ENCODE results near the gene NTRK3.
"Not testable (repeated sequence)": the region's sequence is repeated elsewhere in the genome, so short reads cannot be mapped to it uniquely, and the experiment has no call there.

The NTRK3 gene

DNA sequence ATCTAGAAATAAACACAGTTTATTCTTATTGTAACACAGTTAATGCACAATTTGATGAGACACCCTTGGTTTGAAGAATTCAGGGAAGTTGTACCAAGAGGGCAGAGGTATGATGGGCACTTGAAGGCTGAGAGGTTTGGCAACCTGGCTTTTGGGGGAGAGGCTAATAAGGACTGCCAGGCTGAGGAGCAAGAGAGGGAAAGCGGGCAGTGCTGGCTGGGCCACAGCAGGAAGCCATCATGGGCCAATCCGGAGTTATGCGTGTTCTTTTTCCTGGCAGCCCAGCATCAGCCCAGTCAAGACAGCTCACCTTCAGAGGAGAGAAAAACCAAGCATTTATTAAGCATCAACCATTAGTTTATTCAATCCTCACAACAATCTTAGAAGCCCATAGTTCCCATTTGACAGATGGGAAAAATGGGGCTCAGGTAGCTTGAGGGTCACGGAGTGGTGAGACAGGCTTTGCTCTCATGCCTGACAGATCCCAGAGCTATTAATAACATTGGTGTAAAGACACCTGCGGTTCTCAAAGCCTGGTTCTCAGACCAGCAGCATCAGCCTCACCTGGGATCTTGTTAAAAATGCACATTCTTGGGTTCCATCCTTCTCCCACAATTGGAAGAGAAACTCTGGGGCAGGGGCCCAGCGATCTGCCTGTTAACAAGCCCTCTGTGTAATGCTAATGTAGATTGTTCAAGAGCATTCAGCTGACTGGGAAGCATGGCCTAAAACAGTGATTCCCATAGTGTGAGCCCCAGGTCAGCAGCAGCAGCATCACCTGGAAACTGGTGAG lies 183.7 kb downstream of the NTRK3 start:
- no peak for DNase-seq (ENCODE audit: low spot score)

DNA sequence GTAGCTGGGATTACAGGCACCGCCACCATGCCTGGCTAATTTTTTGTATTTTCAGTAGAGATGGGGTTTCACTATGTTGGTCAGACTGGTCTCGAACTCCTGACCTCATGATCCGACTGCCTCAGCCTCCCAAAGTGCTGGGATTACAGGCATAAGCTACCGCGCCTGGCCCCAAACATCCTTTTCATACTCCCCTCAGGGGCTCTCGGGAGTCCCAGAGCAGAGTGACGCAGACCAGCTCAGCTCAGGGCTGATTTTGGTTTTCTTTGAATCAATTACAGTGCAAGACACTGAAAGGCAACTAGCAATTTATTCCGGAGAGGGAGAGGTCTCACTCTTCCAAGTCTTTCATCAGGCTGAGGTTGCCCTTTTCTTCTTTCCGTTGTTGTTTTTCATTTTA lies 184.4 kb downstream of the NTRK3 start:
- DNase-seq (ENCODE audit: low spot score) = not testable (repeated sequence)

- DNase-seq (ENCODE audit: low spot score) = peak; percentile 63
These were observed 185.4 kb downstream of the NTRK3 start for GRCh38 chr15:88071141-88071540.

GRCh38 chr15:88069561-88069960 lies 187.0 kb downstream of the NTRK3 start:
- peak; percentile 93 for DNase-seq (ENCODE audit: low spot score)

GRCh38 chr15:88067331-88067685 lies 189.2 kb downstream of the NTRK3 start:
- no peak for DNase-seq (ENCODE audit: low spot score)

GRCh38 chr15:88066636-88067330 lies 189.8 kb downstream of the NTRK3 start:
- no peak for DNase-seq (ENCODE audit: low spot score)

GRCh38 chr15:88061452-88061851 lies 195.1 kb downstream of the NTRK3 start:
- DNase-seq (ENCODE audit: low spot score) = peak; percentile 94

DNA sequence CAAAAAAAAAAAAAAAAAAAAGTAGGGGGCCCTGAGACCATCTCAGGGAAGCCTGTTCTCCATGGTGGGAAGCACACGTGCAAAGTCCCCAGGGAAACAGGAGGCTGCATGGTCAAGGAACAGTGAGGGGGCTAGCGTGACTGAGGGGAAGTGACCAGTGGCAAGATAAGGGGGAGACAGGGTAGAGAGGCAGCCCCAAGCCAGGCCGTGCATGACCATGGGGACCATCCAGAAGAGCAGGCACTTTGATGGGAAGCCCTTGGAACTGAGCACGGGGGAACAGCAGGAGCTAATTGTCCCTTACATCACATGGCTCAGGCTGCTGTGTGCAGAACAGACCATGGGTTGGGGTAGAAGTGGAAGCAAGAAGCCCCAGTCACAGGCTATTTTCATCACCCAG lies 196.2 kb downstream of the NTRK3 start:
- DNase-seq (ENCODE audit: low spot score) = no peak

DNA sequence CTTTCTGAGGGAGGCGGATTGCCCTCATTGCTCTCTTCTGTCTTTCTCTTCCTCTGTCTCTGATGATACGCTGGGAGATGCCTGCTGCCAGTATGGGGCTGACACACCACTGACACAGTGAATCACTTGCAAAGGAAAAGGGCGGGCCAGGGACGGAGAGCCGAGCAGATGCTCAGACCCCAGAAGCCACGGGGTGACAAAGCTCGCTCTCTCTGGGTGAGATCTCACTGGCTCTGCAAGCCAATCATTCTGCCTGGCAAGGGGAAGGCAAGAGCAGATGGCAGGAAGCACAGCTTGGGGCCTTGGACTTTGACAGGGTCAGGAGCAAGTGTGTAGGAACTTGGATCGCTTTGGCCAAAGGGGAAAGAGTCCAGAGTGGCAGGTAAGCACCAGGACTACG lies 198.7 kb downstream of the NTRK3 start:
- peak; percentile 95 for DNase-seq (ENCODE audit: low spot score)

- no peak for DNase-seq (ENCODE audit: low spot score)
These were observed 207.0 kb downstream of the NTRK3 start for GRCh38 chr15:88049506-88049905.

DNA sequence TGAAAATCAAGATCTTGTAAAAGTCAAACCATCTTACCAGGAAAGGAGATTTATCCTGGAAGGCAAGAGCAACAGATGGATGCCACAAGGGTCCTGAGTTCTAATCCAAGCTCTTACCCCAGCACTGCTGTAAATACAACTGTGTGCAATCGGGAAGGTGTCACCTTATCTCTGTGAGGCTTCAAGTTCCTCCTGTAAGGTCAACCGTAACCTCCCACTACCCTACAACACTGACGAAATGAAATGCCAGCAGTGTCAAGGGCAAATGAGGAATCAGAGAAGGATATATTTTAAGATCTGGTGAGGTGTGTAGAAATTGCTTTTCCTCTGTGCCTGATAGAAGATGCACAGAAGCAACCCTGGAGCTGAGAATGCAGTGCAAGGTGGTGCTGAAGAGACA lies 207.8 kb downstream of the NTRK3 start:
- no peak for DNase-seq (ENCODE audit: low spot score)

GRCh38 chr15:88048237-88048636 lies 208.3 kb downstream of the NTRK3 start:
- no peak for DNase-seq (ENCODE audit: low spot score)

DNA sequence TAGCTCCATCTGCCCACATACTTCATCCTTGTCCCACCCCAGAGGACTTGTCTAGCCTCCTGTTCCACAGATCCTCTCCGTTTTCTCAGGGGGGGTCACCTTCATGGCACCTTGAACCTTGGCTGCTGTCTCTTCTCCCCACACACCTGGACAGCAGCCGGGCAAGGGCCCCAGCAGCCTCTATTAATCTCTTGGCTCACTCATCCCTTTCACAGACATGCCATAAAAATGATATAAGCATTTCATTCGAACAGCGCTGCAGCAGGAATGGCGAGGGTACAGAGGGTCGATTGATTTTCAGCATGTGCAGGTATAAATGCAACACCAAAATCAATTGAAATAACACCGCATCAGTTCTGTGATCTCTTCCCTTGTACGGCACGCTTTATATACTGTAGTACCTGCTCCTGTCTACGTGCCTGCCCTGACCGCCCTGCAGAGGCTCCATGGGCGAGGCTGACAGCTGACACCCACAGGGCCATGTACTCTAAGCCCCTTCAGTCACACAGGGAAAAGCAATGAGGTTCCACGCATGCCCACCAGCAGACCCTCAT lies 209.9 kb downstream of the NTRK3 start:
- no peak for DNase-seq (ENCODE audit: low spot score)

DNA sequence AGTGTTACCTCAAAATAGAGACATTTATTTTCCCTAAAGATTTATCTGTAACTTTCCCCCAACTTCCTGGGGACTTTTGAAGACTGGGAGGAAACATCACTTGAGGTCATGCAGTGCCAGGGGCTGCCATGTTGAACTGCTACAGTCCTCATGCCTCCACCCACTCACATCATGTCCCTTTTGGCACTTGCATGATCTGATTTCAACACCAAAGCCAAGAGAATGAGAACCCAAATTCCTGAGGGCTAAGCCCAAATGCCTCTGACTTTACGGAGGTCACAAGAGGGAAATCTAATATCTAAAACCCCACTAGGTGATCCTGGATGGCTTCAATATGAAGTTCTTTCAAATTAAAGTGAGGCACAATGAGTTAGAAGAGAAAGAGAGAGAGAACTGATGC lies 213.1 kb downstream of the NTRK3 start:
- no peak for DNase-seq (ENCODE audit: low spot score)

GRCh38 chr15:88042047-88042446 lies 214.5 kb downstream of the NTRK3 start:
- no peak for DNase-seq (ENCODE audit: low spot score)

- no peak for DNase-seq (ENCODE audit: low spot score)
These were observed 216.0 kb downstream of the NTRK3 start for GRCh38 chr15:88040516-88040915.

DNA sequence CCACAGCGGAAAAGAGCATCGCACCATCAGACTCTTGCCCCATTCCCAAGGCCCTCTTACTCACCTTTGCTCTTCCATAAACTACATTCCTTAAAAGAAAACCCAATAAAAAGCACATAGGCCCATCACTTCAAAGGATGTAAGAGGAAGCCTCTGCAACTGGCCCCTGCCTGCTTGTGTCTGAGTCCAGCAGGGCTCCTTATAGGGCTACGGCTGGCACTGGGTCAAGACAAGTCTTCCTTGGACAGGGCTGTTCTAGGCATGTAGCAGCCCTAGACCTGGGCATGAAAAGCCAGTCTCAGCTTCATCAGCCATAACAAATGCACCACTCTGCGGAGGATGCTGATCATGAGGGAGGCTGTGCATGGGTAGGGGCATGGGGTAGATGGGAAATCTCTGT lies 218.3 kb downstream of the NTRK3 start:
- DNase-seq (ENCODE audit: low spot score) = no peak

GRCh38 chr15:88036154-88036839 lies 220.2 kb downstream of the NTRK3 start:
- DNase-seq (ENCODE audit: low spot score) = no peak

GRCh38 chr15:88035381-88035780 lies 221.2 kb downstream of the NTRK3 start:
- DNase-seq (ENCODE audit: low spot score) = peak; percentile 86

- not testable (repeated sequence) for DNase-seq (ENCODE audit: low spot score)
These were observed 223.1 kb downstream of the NTRK3 start for GRCh38 chr15:88033421-88033820.

- DNase-seq (ENCODE audit: low spot score) = no peak
These were observed 223.8 kb downstream of the NTRK3 start for GRCh38 chr15:88032787-88033186.

GRCh38 chr15:88031461-88031860 lies 225.1 kb downstream of the NTRK3 start:
- no peak for DNase-seq (ENCODE audit: low spot score)

DNA sequence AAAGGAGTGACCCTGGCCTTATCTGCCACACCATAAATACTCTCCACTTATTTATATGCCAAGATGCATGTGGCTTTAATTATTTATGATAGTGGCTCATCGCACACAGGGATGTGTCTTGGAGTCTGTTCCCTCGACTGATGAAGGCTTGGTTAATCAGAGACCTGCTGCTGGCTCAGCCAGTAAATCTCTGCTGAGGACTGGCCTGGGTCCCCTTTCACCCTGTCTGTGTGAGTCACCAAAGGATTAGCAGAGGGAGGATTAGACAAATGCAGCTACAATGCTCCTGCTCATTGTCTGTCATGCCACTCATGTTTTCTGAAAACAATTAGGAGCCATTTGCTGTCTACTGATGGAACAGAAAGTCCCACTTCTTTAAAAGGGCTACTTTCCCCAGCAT lies 226.8 kb downstream of the NTRK3 start:
- DNase-seq (ENCODE audit: low spot score) = no peak

All from cerebellar cortex (tissue), 1 donor.